ENCODE results near the gene ARPP19. TPM values are rescaled to one million over a fixed set of nuclear protein-coding genes. Genes with fewer than 3 reads are reported as not detected.
"Not testable (repeated sequence)": the region's sequence is repeated elsewhere in the genome, so short reads cannot be mapped to it uniquely, and the experiment has no call there.

ARPP19 gene
- total RNA-seq, 2 experiments from 2014 or later, result 182 to 201 TPM

DNA sequence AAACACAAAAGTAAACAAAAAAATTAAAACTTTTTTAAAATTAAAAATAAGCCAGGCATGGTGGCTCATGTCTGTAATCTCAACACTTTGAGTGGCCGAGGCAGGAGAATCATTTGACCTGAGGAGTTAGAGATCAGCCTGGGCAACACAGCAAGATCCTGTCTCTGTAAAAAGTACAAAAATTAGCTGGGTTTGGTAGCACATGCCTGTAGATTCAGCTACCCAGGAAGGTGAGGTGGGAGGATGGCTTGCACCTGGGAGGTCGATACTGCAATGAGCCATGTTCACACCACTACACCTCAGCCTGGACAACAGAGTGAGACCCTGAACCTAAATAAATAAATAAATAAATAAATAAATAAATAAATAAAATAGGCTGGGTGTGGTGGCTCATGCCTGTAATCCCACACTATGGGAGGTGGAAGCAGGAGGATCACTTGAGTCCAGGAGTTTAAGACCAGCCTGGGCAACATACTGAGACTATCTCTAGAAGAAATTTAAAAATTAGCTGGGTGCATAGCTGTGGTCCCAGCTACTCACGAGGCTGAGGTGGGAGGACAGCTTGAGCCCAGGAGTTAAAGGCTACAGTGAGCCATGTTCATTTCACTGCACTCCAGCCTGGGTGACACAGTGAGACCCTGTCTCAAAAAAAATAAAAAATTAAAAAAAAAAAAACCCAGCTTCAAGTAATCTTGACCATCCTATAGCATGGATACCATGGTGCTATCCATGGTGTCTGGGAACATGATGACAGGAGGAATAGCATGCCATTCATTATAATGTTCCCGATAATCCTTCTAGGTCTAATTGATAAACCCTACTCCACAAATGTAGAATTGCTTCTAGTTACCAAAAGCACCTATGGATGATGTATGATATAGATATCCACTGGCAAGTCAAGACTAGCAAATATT, 44.4 kb downstream of the ARPP19 start:
- DNase-seq (no peak), ATAC-seq (no peak)
- H3K4me1 Mint-ChIP-seq (ENCODE audit: low read depth), result peaks cover 23% of the 10 kb centered on the region
- peaks cover 10% of the 10 kb centered on the region for H3K36me3 Mint-ChIP-seq (ENCODE audit: low read depth)
- no peak overlapping the region for H3K4me3 Mint-ChIP-seq
- no peaks in the 10 kb centered on the region for H3K9me3 Mint-ChIP-seq (ENCODE audit: insufficient read depth)
- ChIA-PET POLR2A (no interaction called here), CTCF (interaction anchor here (0.8 to 1.8 kb wide), 2 partner anchors 11 to 268 kb away, joined by 3 to 6 read pairs; no protein-coding TSS in a partner anchor)
- H3K27ac Mint-ChIP-seq, result no peak overlapping the region
- no peaks in the 10 kb centered on the region for H3K27me3 Mint-ChIP-seq (ENCODE audit: low read depth)

DNA sequence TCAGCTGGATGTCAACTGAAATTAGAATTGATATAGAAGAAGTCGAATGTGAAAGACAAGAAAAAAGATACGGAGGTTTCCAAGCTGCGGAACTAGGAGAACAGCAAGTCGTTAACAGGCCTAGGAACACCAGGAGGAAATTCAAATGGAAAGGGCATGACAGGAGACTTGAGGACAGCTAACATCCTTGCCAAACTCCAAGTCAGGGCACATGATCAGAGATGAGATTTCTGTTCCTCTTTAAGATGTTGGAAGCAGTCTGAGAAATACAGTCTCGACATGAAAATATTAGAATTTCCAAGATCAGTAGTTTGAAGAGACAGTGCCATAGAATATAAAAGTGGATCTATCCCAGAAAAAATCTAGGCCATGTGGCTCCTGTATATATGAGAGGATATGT, 45.2 kb downstream of the ARPP19 start:
- ChIA-PET CTCF (interaction anchor here (1.8 kb wide), 1 partner anchor 267 kb away, joined by 6 read pairs; no protein-coding TSS in a partner anchor), POLR2A (no interaction called here)
- ATAC-seq (no peak), DNase-seq (no peak)
- Mint-ChIP-seq H3K4me3 (no peak overlapping the region), H3K9me3 (ENCODE audit: insufficient read depth) (no peaks in the 10 kb centered on the region), H3K36me3 (ENCODE audit: low read depth) (peaks cover 10% of the 10 kb centered on the region), H3K4me1 (ENCODE audit: low read depth) (peaks cover 23% of the 10 kb centered on the region), H3K27ac (no peak overlapping the region), H3K27me3 (ENCODE audit: low read depth) (no peaks in the 10 kb centered on the region)

DNA sequence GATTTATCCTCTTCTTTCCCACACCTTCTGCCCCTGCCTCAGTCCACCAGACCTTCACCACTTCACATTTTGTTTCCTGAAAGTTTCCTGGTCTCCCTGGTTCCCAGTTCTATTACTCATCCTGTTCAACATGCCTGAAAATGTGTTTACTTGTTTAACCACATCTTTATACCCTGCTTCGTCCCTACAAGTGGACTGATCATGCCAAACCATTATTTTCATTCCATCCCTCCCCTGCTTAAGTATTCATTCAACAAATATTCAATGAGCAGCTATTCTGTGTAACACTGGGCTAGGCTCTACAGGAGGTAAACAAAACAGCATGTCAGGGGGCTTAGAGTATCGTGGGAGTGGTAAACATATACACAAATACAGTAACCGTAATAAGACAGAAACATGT, 45.6 kb downstream of the ARPP19 start:
- H3K27ac Mint-ChIP-seq, result no peak overlapping the region
- POLR2A ChIA-PET, result no interaction called here
- CTCF ChIA-PET, result interaction anchor here (1.8 kb wide), 1 partner anchor 266 kb away, joined by 6 read pairs; no protein-coding TSS in a partner anchor

DNA sequence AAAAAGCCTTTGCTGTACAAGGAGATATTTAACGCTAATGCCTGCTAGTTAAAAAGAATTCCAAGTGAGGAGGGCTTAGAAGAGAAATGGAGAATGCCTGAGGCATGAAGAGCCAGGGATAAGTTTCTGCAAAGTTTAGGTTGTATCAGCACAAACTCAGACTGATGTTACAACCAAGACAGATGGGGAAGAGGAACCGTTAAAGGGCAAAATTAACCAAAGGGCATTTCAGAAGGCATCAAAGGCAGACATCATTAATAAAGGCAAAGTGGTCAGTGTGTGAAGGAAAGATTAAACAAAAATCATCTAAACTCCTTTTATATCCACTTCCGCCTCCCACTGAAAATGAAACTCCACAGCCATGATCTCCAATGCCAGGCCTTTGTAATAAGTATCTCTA, 47.1 kb downstream of the ARPP19 start:
- Mint-ChIP-seq H3K27me3 (ENCODE audit: low read depth) (no peaks in the 10 kb centered on the region), H3K9me3 (ENCODE audit: insufficient read depth) (no peaks in the 10 kb centered on the region), H3K36me3 (ENCODE audit: low read depth) (peaks cover 2% of the 10 kb centered on the region), H3K27ac (no peak overlapping the region), H3K4me3 (no peak overlapping the region), H3K4me1 (ENCODE audit: low read depth) (peaks cover 10% of the 10 kb centered on the region)
- ChIA-PET POLR2A (no interaction called here), CTCF (no interaction called here)
- no peak for ATAC-seq
- DNase-seq, result no peak

More for the DNA sequence above, 45.6 kb downstream of the ARPP19 start:
- Mint-ChIP-seq H3K4me1 (ENCODE audit: low read depth) (peaks cover 25% of the 10 kb centered on the region), H3K27me3 (ENCODE audit: low read depth) (no peaks in the 10 kb centered on the region), H3K9me3 (ENCODE audit: insufficient read depth) (no peaks in the 10 kb centered on the region), H3K36me3 (ENCODE audit: low read depth) (peaks cover 9% of the 10 kb centered on the region), H3K4me3 (no peak overlapping the region)
- ATAC-seq, result no peak
- no peak for DNase-seq

DNA sequence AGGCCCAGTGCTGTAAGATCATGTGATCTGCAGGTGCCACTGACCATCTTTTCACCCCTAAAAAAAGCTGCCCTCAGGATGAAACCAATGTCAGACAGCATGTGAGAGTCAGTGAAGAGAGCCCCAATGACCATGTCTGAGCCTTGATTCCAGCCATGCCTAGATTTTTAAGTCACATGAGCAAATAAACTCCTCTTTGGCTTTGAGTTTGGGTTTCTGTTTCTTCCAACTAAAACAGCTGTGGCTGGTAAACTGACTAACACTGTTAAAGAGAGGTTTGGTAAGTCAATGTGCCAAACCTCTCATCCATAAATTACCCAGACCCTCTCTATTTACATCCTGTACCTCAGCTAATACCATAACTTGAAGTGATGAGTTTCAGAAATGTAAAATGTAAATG, 48.4 kb downstream of the ARPP19 start:
- Mint-ChIP-seq H3K36me3 (ENCODE audit: low read depth) (peaks cover 2% of the 10 kb centered on the region), H3K9me3 (ENCODE audit: insufficient read depth) (no peaks in the 10 kb centered on the region), H3K4me3 (no peak overlapping the region), H3K27ac (no peak overlapping the region), H3K4me1 (ENCODE audit: low read depth) (peaks cover 5% of the 10 kb centered on the region), H3K27me3 (ENCODE audit: low read depth) (no peaks in the 10 kb centered on the region)
- DNase-seq (no peak), ATAC-seq (no peak)
- ChIA-PET CTCF (interaction anchor here (1.6 kb wide), 1 partner anchor 9 kb away, joined by 3 read pairs; no protein-coding TSS in a partner anchor), POLR2A (interaction anchor here (0.9 kb wide), 1 partner anchor 26 kb away, joined by 4 read pairs; no protein-coding TSS in a partner anchor)

DNA sequence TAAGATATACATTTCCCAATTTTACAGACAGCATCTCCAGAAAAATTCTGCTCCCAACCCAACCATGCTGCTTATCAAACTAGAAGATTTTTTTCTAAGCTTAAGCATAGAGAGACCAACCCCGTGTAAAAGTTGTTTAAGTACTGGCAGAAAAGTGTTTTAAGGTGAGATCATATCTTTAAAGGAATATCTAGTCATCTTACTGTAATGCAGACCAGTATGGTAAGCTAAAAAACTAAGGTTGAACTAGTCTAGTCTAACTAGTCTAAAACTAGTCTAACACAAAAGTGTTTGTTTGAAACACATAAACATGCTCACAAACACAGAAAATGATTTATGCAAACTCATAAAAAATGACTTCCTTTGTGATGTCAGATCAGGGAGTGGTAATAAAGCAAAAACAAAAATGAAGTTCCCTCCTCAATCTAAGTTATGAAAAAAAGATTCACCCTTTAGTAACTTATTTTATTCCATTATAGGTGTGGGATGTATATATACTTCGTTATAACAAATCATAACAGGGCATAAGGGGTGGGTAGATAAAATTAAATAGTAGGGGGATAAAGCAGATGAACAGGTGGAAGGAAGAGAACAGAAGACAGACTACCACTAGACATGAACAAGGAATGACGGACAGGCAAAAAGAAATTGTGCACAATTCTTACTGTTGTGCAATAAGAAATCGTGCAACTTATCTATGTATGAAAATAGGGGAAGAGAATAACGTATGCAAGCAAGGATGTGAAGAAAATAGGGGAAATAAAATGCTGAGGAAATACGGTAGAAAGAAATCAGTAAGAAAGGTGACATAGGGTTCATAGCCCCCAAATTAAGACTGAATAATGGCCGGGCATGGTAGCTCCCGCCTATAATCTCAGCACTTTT, 50.1 kb downstream of the ARPP19 start:
- CTCF ChIA-PET, result no interaction called here
- ATAC-seq, result no peak
- POLR2A ChIA-PET, result interaction anchor here (1.5 kb wide), 1 partner anchor 10 kb away, joined by 5 read pairs; the partner anchor contains the start of gene MYO5A
- DNase-seq, result no peak
- Mint-ChIP-seq H3K4me3 (no peak overlapping the region), H3K36me3 (ENCODE audit: low read depth) (peaks cover 2% of the 10 kb centered on the region), H3K9me3 (ENCODE audit: insufficient read depth) (no peaks in the 10 kb centered on the region), H3K27me3 (ENCODE audit: low read depth) (no peaks in the 10 kb centered on the region), H3K4me1 (ENCODE audit: low read depth) (peaks cover 4% of the 10 kb centered on the region), H3K27ac (no peak overlapping the region)

DNA sequence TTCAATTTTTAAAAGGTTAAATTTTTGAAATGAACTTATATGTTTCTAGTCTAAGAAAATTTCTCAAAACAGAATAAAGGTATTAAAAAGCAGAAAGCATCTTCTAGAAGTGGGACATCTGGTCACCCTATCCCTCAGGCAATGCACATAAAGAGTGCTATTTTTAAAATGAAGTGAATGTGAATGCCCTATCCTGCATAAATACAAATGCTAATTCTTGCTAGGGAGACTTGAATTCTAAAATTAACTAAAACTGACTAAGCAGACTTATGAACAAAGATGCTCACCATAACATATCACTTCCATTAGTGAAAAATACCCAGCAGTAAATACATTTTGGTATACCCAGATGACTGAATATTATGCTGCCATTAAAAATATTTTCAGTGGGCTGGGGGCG, 51.8 kb downstream of the ARPP19 start:
- DNase-seq (no peak), ATAC-seq (no peak)
- Mint-ChIP-seq H3K36me3 (ENCODE audit: low read depth) (peaks cover 2% of the 10 kb centered on the region), H3K27me3 (ENCODE audit: low read depth) (no peaks in the 10 kb centered on the region), H3K4me3 (no peak overlapping the region), H3K4me1 (ENCODE audit: low read depth) (peaks cover 4% of the 10 kb centered on the region), H3K27ac (no peak overlapping the region), H3K9me3 (ENCODE audit: insufficient read depth) (no peaks in the 10 kb centered on the region)
- POLR2A ChIA-PET, result no interaction called here
- CTCF ChIA-PET, result no interaction called here

DNA sequence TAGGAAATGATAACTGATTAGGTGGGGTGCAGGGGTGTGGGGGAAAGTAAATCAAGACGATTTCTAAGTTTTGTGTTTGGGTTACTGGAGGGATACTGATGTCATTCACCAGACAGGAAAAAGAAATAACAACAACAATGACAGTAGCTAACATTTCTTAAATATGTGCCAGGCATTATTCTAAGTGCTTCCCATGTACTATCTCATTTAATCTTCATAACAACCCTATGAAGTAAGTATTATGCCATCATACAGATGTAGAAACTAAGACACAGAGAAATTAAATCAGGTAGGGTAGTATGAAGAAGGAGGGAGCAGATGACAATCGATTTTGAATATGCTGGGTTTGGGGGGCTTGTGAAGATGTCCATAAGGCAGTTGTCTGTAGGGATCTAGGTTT, 53.5 kb downstream of the ARPP19 start:
- Mint-ChIP-seq H3K27ac (no peak overlapping the region), H3K27me3 (ENCODE audit: low read depth) (no peaks in the 10 kb centered on the region), H3K4me1 (ENCODE audit: low read depth) (peaks cover 4% of the 10 kb centered on the region), H3K4me3 (no peak overlapping the region), H3K9me3 (ENCODE audit: insufficient read depth) (no peaks in the 10 kb centered on the region), H3K36me3 (ENCODE audit: low read depth) (no peaks in the 10 kb centered on the region)
- DNase-seq (no peak), ATAC-seq (no peak)
- POLR2A ChIA-PET, result no interaction called here
- CTCF ChIA-PET, result no interaction called here

DNA sequence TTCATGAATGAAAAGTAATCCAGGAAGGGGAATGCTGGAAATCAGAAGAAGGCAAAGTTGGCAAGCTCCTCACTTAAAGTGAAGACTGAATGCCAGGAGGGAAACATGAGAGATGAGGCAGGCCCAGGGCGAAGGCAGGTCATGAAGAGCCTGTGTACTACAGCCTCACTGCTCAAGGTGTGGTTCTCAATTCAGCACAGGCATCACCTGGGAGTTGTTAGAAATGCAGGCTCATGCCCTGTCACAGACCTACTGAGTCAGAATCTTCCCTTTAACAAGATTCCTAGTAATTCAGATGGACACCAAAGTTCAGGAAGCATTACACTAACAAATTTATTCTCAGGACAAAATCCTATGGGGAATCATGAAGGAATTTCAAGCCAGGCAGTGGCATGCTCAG, 54.3 kb downstream of the ARPP19 start:
- POLR2A ChIA-PET, result no interaction called here
- CTCF ChIA-PET, result no interaction called here
- Mint-ChIP-seq H3K27me3 (ENCODE audit: low read depth) (no peaks in the 10 kb centered on the region), H3K9me3 (ENCODE audit: insufficient read depth) (no peaks in the 10 kb centered on the region), H3K36me3 (ENCODE audit: low read depth) (no peaks in the 10 kb centered on the region), H3K27ac (no peak overlapping the region), H3K4me1 (ENCODE audit: low read depth) (peaks cover 4% of the 10 kb centered on the region), H3K4me3 (no peak overlapping the region)
- ATAC-seq (no peak), DNase-seq (no peak)

DNA sequence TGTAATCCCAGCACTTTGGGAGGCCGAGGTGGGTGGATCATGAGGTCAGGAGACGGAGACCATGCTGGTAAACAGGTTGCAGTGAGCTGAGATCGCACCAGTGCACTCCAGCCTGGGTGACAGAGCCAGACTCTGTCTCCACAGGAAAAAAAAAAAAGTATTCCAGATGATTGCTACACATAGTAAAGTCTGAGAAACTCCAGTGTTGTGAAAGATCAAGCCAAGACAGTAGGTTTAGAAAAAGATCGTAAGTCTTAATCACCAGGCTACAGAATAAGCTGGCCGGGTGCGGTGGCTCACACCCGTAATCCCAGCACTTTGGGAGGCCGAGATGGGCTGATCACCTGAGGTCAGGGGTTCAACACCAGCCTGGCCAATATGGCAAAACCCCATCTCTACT, 56.0 kb downstream of the ARPP19 start:
- H3K4me1 Mint-ChIP-seq (ENCODE audit: low read depth); DNase-seq; ATAC-seq; H3K27me3 Mint-ChIP-seq (ENCODE audit: low read depth); H3K4me3 Mint-ChIP-seq; H3K27ac Mint-ChIP-seq; H3K36me3 Mint-ChIP-seq (ENCODE audit: low read depth); POLR2A ChIA-PET; H3K9me3 Mint-ChIP-seq (ENCODE audit: insufficient read depth): not testable (repeated sequence)
- CTCF ChIA-PET, result interaction anchor here (0.9 kb wide), 1 partner anchor 12 kb away, joined by 3 read pairs; no protein-coding TSS in a partner anchor

DNA sequence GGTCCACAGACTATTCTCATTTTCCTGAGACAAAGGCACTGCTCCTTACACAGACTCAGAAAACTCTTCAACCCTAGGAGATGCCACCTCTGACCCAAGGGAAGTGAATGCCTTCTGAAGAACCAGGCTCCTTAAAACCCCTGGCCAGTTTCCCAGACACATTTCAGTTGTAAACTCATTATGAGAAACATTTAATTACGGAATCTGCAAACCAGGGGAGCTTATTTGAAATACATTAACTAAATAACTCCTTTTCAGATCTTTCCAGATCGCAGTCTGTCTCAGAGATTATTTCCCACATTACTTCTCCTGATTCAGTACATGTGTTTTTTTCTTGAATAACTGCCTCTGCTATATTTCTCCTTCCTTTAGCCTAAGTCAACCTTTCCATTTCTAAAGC, 57.7 kb downstream of the ARPP19 start:
- H3K27me3 Mint-ChIP-seq (ENCODE audit: low read depth), result no peaks in the 10 kb centered on the region
- no peaks in the 10 kb centered on the region for H3K9me3 Mint-ChIP-seq (ENCODE audit: insufficient read depth)
- DNase-seq (no peak), ATAC-seq (no peak)
- CTCF ChIA-PET, result interaction anchor here (1.1 kb wide), 1 partner anchor 10 kb away, joined by 3 read pairs; no protein-coding TSS in a partner anchor
- H3K27ac Mint-ChIP-seq, result no peak overlapping the region
- no peaks in the 10 kb centered on the region for H3K36me3 Mint-ChIP-seq (ENCODE audit: low read depth)
- no peaks in the 10 kb centered on the region for H3K4me1 Mint-ChIP-seq (ENCODE audit: low read depth)
- POLR2A ChIA-PET, result no interaction called here
- H3K4me3 Mint-ChIP-seq, result no peak overlapping the region

Data from activated CD8-positive, alpha-beta T cell treated with anti-CD3 and anti-CD28 coated beads, Interleukin-2, amount 10 ng/mL, durations not matched to agents 7 days and 5 days (primary cell).